ENCODE measurements around the gene TSR3.

TSR3 gene

GRCh38 chr16:1351582-1352362, at the start of gene TSR3, which contains the start of gene GNPTG:
Gene TSR3 (minus strand): TSS chr16:1351878. CDS start chr16:1351804, 74 bp downstream.
Gene GNPTG (plus strand): TSS chr16:1351931. CDS start chr16:1351966, 35 bp downstream.
- DNase-seq (ENCODE audit: low read depth in 1 of 2, low spot score in 1 of 2) = peak; percentile 61 to 78

- no peak for DNase-seq (ENCODE audit: low read depth in 1 of 2, low spot score in 1 of 2)
These were observed 49.5 kb upstream of the TSR3 start for GRCh38 chr16:1401061-1401757.

GRCh38 chr16:1398826-1399581, 47.3 kb upstream of the TSR3 start:
- no peak for DNase-seq (ENCODE audit: low read depth in 1 of 2, low spot score in 1 of 2)

- DNase-seq (ENCODE audit: low read depth in 1 of 2, low spot score in 1 of 2) = no peak
These were observed 46.7 kb upstream of the TSR3 start for GRCh38 chr16:1398351-1398750.

- DNase-seq (ENCODE audit: low read depth in 1 of 2, low spot score in 1 of 2) = no peak
These were observed 46.1 kb upstream of the TSR3 start for GRCh38 chr16:1397779-1398178.

GRCh38 chr16:1395444-1396031, 43.9 kb upstream of the TSR3 start:
- DNase-seq (ENCODE audit: low read depth in 1 of 2, low spot score in 1 of 2) = no peak

GRCh38 chr16:1394367-1394951, 42.8 kb upstream of the TSR3 start:
- no peak for DNase-seq (ENCODE audit: low read depth in 1 of 2, low spot score in 1 of 2)

GRCh38 chr16:1393613-1394176, 42.0 kb upstream of the TSR3 start:
- no peak for DNase-seq (ENCODE audit: low read depth in 1 of 2, low spot score in 1 of 2)

GRCh38 chr16:1392826-1393225, 41.1 kb upstream of the TSR3 start:
- no peak for DNase-seq (ENCODE audit: low read depth in 1 of 2, low spot score in 1 of 2)

GRCh38 chr16:1390239-1390779, 38.6 kb upstream of the TSR3 start:
- no peak for DNase-seq (ENCODE audit: low read depth in 1 of 2, low spot score in 1 of 2)

GRCh38 chr16:1389762-1390161, 38.1 kb upstream of the TSR3 start:
- no peak for DNase-seq (ENCODE audit: low read depth in 1 of 2, low spot score in 1 of 2)

- DNase-seq (ENCODE audit: low read depth in 1 of 2, low spot score in 1 of 2) = no peak
These were observed 35.7 kb upstream of the TSR3 start for GRCh38 chr16:1387331-1387730.

- no peak for DNase-seq (ENCODE audit: low read depth in 1 of 2, low spot score in 1 of 2)
These were observed 33.6 kb upstream of the TSR3 start for GRCh38 chr16:1385232-1385631.

GRCh38 chr16:1383556-1383955, 31.9 kb upstream of the TSR3 start:
- no peak for DNase-seq (ENCODE audit: low read depth in 1 of 2, low spot score in 1 of 2)

GRCh38 chr16:1381612-1382406, 30.1 kb upstream of the TSR3 start:
- no peak for DNase-seq (ENCODE audit: low read depth in 1 of 2, low spot score in 1 of 2)

- no peak for DNase-seq (ENCODE audit: low read depth in 1 of 2, low spot score in 1 of 2)
These were observed 28.5 kb upstream of the TSR3 start for GRCh38 chr16:1380195-1380594.

- peak; percentile 44 to 62 for DNase-seq (ENCODE audit: low read depth in 1 of 2, low spot score in 1 of 2)
These were observed 27.8 kb upstream of the TSR3 start for GRCh38 chr16:1379304-1380076.

- peak in 1 of 2 donors; percentile 61 for DNase-seq (ENCODE audit: low read depth in 1 of 2, low spot score in 1 of 2)
These were observed 27.2 kb upstream of the TSR3 start for GRCh38 chr16:1378804-1379303.
